D721Med (cell line): ENCODE results near the gene KIF21B.

Experiments used
- DNase-seq: peaks from one replicate; pipeline ENCODE4 v3.0.0; 2011; ENCODE audit warnings: low spot score; ENCODE audit not compliant: insufficient read length
- FAIRE-seq: peaks from 2 replicates; lab custom pipeline; 2011; peaks lifted over from hg19 to GRCh38; lab: Jason Lieb, UNC
- TF ChIP-seq, protein P1 (sequence below): IDR thresholded peaks from 2 replicates; pipeline ENCODE4 v1.5.1; 2012; ENCODE audit warnings: mild to moderate bottlenecking, control low read depth; ENCODE audit not compliant: insufficient read depth; ENCODE audit errors: missing control alignments

Gene KIF21B

DNA sequence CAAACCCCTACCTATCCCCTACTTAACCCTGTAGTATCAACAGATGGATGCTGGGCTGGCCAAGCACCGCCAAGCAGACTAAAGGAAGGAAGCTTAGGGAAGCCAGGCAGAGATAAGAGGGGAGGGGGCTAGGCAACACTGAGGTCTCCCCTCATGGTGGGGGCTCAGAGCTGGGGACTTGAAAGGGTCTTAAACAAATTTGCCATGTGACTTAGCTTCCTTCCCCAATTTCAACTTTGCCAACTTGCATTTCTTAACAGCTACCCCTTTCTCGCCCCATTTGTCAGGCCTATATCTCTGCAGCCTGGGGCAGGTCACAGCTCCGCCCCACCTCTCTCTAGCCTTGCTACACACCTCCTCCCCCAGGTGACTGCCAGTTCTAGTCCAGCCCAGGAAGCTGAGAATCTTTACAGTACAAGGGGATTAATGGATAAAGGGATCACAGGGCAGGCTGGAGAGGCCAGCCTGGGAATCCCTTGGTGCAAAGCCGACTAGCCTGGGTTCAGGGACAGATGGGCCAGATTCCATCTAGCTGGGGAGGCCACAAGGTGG, 3.4 kb downstream of the KIF21B start:
- TF ChIP-seq, protein P1, sequence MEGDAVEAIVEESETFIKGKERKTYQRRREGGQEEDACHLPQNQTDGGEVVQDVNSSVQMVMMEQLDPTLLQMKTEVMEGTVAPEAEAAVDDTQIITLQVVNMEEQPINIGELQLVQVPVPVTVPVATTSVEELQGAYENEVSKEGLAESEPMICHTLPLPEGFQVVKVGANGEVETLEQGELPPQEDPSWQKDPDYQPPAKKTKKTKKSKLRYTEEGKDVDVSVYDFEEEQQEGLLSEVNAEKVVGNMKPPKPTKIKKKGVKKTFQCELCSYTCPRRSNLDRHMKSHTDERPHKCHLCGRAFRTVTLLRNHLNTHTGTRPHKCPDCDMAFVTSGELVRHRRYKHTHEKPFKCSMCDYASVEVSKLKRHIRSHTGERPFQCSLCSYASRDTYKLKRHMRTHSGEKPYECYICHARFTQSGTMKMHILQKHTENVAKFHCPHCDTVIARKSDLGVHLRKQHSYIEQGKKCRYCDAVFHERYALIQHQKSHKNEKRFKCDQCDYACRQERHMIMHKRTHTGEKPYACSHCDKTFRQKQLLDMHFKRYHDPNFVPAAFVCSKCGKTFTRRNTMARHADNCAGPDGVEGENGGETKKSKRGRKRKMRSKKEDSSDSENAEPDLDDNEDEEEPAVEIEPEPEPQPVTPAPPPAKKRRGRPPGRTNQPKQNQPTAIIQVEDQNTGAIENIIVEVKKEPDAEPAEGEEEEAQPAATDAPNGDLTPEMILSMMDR: peak; percentile 1
- FAIRE-seq (peak; percentile 60), DNase-seq (peak; percentile 76)

DNA sequence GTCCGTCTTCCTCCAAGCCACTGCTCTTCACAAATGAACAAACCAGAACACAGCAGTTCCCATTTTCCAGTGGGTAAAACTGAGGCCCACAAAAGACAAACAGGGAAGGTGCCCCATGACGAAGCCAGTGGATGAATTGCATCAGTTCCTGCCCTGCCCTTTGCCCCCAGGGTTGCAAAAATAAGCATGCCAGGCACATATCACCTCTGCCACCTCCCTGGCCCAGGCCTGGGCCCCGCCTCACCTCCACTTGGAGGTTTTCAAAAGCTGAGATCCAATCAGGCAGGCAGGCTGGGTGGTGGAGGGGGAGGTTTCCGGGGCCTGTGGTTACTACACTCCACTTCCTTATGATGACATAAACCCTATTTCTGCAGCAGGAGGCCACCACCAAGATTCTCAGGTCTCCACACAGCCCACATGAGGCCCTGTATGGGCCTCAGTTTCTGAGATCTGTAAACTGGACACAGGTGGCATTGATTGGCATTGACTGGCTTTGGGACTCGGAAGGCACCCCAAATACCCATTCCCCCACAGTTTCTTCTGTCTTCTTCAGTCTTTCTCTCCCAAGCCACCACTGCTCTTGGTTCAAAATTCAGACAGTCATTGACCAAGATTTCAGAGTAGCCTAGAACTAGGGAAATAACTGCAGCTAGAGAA, 4.1 kb downstream of the KIF21B start:
- TF ChIP-seq, protein P1: no peak
- FAIRE-seq (no peak), DNase-seq (no peak)

DNA sequence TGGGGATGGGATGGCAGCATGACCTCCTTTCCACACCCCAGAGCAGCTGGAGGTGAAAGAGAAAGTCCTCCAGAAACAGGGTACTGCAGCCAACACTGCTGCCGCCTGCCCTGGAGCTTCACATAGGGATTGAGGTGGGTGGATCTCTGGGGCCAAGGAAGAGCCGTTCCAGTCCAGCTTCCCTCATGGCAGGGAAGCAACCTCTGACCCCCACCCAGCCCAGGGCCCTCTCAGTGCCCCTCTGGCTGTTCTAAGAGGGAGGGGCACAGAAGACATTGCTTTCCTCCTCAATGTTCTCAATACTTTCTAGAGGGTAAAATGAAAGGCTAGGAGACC, 5.7 kb downstream of the KIF21B start:
- no peak for FAIRE-seq
- DNase-seq: no peak
- TF ChIP-seq, protein P1: no peak

DNA sequence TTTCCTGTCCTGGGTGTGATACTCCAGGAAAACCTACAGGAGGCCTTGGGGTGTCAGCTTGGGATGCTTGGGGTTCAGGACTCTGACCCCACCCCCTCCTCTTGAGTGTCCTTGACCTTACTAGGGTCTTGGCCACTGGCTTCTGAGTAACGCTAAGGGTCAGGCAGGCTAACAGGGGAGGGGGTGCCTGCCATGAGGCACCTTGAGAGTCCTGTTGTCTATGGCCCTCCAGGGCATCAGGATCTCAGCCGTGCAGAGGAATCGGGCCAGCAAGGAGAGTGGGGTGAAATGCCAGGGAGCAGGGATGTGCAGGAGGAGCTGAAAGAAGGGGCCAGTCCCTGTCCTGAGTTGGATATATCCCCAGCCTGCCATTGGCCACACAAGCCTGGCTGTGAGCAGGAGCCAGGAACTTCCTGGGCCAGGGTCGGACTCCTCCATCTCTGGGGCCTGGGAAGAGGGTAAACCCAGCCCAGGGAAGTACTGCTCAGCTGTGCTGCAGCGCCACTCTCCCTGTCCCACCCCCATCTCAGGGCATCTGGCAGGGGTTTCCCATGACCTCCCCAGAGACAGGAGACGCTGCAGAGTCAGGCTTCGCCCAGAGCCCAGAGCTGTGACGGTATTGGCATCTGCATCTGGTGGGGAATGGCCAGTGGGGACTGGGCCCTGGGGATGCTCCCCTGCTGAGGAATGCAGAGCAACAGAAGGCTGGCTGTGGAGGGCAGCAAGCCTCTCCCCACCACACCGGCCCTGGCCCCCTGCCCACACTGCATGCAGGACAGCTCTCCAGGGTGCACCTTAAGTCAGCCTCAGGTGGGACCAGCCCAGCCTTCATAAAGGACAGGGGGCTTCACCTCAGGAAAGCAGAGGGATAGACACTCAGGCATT, 6.3 kb downstream of the KIF21B start:
- TF ChIP-seq, protein P1: no peak
- FAIRE-seq (no peak), DNase-seq (no peak)

DNA sequence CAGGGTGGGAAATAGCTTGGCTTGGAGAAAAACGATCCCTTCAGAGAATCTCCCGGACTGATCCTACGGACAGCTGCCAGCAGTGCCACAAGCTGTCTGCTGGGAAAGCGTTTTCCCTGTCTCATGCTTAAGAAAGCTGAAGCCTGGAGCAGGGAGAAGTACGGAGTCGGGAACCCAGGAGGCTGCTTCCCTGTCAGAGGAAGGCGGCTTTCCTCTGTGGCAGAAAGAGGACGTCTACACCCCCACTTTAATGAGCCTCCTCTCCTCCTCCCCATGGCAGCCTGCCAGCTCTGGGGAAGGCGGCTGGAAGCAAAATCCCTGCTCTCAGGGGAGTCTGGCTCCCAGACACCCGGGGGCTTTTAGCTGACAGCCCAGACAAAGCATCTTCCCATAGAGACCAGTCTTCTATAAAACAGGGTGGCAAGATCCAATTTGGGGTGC, 7.3 kb downstream of the KIF21B start:
- TF ChIP-seq, protein P1: no peak
- DNase-seq (peak; percentile 95), FAIRE-seq (no peak)

DNA sequence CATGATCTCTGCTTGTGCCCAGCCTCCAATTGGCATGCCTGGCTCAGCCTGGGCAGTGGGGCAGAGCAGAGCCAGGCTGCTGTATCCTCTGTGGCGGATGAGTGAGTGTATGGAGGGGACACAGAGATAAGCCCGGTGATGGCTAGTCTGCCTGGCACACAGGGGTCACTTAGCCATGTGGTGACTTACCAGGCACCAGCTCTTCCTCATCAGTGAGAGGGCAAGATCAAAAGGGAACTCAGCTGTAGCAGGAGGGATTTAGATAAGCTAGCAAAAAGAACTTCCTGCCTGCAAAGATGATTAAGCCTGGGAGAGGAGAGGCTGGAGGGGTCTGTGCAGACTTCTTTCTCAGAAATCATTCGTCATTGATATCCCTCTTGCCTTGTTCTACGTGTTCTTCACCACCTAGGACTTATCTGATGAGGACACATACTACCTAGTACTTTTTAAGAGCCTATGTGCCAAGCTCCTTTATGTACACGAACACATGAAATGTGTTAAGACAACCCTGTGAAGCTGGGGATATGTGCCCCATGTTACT, 7.9 kb downstream of the KIF21B start:
- FAIRE-seq: peak; percentile 80

More for the DNA sequence above, 7.9 kb downstream of the KIF21B start:
- TF ChIP-seq, protein P1: no peak
- DNase-seq: no peak
